Activated T-helper 2 cell treated with anti-CD3 and anti-CD28 coated beads, Interferon-gamma antibody, Interleukin-2, Interleukin-4, amounts not matched to agents 10 μg/mL and 5 μg/mL and 100 μg/mL, durations not matched to agents 14 hours and 24 hours and 36 hours (primary cell): ENCODE measurements around the gene ATG4C. TPM values are rescaled to one million over a fixed set of nuclear protein-coding genes. Genes with fewer than 3 reads are reported as not detected.
"Not testable (repeated sequence)": the region's sequence is repeated elsewhere in the genome, so short reads cannot be mapped to it uniquely, and the experiment has no call there.

Source experiments
- DNase-seq: peaks from one replicate; pipeline ENCODE4 v3.0.0; 2021; ENCODE audit warnings: low spot score
- H3K27ac Mint-ChIP-seq: one replicate; pipeline ENCODE4 v1.8.0; 2021; ENCODE audit warnings: mixed read lengths
- H3K27me3 Mint-ChIP-seq: one replicate; pipeline ENCODE4 v1.8.0; 2021; ENCODE audit warnings: low read depth, mixed read lengths
- H3K36me3 Mint-ChIP-seq: one replicate; pipeline ENCODE4 v1.8.0; 2021; ENCODE audit warnings: low read depth, mixed read lengths
- H3K4me1 Mint-ChIP-seq: one replicate; pipeline ENCODE4 v1.8.0; 2021; ENCODE audit warnings: low read depth, mixed read lengths
- H3K4me3 Mint-ChIP-seq: one replicate; pipeline ENCODE4 v1.8.0; 2021; ENCODE audit warnings: low read depth, mild to moderate bottlenecking, moderate library complexity, mixed read lengths
- H3K9me3 Mint-ChIP-seq: one replicate; pipeline ENCODE4 v1.8.0; 2021; ENCODE audit warnings: mixed read lengths
- intact Hi-C: fragments of 100-400 bp; cut with micrococcal nuclease; formaldehyde crosslinking; loops from one replicate; pipeline ENCODE4 v1.15.1; 2023
- total RNA-seq: library from RNA; stranded (reverse); gene quantifications from 2 replicates; pipeline ENCODE4 v1.2.3, GENCODE V29; 2022

Gene ATG4C
- total RNA-seq, 1 donor from 2014 or later = 10.1 TPM

DNA sequence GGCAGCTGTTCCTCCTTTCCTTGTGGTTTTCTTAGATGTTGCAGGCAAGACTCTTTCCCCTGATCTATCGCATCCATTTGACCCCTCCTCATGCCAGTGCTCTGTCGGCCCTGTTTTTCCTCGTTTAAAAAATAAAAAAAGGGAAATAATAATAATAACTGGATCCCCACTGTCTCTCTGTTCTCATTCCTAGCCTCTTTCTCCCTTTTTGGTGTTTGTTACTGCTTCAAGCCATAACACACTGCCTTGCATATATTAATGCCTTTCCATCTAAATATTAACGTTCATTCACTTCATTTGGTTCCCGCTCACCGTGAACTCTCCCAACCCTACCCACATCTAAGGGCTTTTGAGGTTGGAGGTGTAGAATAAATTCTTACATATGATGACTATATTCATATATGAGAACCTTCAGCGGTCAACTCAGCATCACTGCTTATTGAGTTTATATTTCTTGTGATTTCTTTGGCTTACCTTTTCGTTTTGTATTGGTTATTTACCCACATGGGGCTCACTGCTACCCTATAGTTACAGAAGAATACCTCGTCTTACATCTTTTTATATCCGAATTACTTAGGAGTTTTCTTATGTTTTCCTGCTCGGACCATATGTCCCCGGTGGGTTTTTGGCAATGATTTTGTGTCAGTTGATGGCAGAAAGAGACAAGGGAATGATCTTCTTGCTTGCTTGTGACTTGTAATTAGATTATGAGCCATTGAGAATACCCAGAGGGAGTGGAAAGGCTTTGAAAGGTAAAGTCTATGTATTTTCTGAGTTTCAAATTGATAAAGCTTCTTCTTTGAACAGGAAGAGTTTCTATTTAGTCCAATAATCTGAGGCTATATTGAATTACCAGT lies 805 bp downstream of the ATG4C start:
- intact Hi-C loops = loop anchor here (1.0 to 5.0 kb wide), 4 partner anchors 16 to 1057 kb away; partner anchors contain the start of genes DOCK7 and TM2D1
- H3K4me3 Mint-ChIP-seq = no peak overlapping the region
- DNase-seq = no peak
- no peaks in the 10 kb centered on the region for H3K9me3 Mint-ChIP-seq
- H3K27me3 Mint-ChIP-seq = peaks cover 10% of the 10 kb centered on the region
- no peaks in the 10 kb centered on the region for H3K36me3 Mint-ChIP-seq
- H3K4me1 Mint-ChIP-seq = peaks cover 3% of the 10 kb centered on the region
- H3K27ac Mint-ChIP-seq = no peak overlapping the region

- no peak for DNase-seq
- intact Hi-C loops = no loop called here
- Mint-ChIP-seq H3K36me3 (no peaks in the 10 kb centered on the region), H3K27ac (no peak overlapping the region), H3K9me3 (no peaks in the 10 kb centered on the region), H3K4me1 (peaks cover 3% of the 10 kb centered on the region), H3K27me3 (no peaks in the 10 kb centered on the region), H3K4me3 (no peak overlapping the region)
These were observed 6.8 kb downstream of the ATG4C start for GRCh38 chr1:62790716-62791115.

DNA sequence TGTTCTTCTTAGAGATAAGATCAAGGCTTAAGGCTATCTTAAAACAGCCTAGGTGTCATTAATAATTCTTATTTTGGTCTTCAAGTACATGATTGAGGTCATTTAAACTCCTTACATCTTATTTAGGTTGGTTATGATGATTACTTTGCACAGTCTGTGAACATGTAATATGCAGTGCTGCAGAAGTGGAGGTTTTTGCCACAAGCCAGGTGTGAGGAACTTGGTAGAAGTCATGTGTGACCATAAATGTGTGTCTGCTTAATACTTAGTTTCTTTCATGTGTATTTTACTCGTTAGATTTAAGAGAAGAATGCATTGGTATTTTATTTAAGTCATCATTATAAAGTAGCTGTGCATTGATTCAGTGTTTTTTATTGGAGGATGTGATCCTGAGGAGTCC lies 10.1 kb downstream of the ATG4C start:
- Mint-ChIP-seq H3K27ac (no peak overlapping the region), H3K36me3 (no peaks in the 10 kb centered on the region), H3K9me3 (no peaks in the 10 kb centered on the region), H3K27me3 (no peaks in the 10 kb centered on the region), H3K4me1 (no peaks in the 10 kb centered on the region), H3K4me3 (no peak overlapping the region)
- no peak for DNase-seq
- intact Hi-C loops = no loop called here

- H3K27ac Mint-ChIP-seq = no peak overlapping the region
- DNase-seq = no peak
- H3K27me3 Mint-ChIP-seq = no peaks in the 10 kb centered on the region
- H3K4me3 Mint-ChIP-seq = no peak overlapping the region
- peaks cover 10% of the 10 kb centered on the region for H3K4me1 Mint-ChIP-seq
- intact Hi-C loops = no loop called here
- H3K36me3 Mint-ChIP-seq = no peaks in the 10 kb centered on the region
- no peaks in the 10 kb centered on the region for H3K9me3 Mint-ChIP-seq
These were observed 12.3 kb downstream of the ATG4C start for GRCh38 chr1:62796221-62796620.

DNA sequence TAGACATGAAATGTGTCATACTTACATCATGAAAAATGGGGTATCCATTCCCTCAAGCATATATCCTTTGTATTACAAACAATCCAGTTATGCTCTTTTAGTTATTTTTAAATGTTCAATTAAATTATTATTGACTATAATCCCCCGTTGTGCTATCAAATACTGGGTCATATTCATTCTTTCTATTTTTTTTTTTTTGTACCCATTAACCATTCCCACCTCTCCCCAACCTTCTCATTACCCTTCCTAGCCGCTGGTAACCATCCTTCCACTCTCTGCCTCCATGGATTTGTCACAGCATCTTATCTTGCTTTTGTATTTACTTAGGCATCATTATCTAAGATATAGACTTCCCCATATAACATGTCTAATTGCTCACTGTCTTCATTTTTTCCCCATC lies 15.8 kb downstream of the ATG4C start:
- Mint-ChIP-seq H3K4me1 (peaks cover 10% of the 10 kb centered on the region), H3K36me3 (peaks cover 3% of the 10 kb centered on the region), H3K4me3 (no peak overlapping the region), H3K27ac (no peak overlapping the region), H3K27me3 (no peaks in the 10 kb centered on the region), H3K9me3 (no peaks in the 10 kb centered on the region)
- no peak for DNase-seq
- intact Hi-C loops = loop anchor here (2.0 kb wide), 1 partner anchor 15 kb away; the partner anchor contains the start of gene ATG4C

- Mint-ChIP-seq H3K27ac (no peak overlapping the region), H3K4me3 (no peak overlapping the region), H3K9me3 (no peaks in the 10 kb centered on the region), H3K27me3 (no peaks in the 10 kb centered on the region), H3K36me3 (peaks cover 3% of the 10 kb centered on the region), H3K4me1 (peaks cover 10% of the 10 kb centered on the region)
- DNase-seq = no peak
- intact Hi-C loops = loop anchor here (2.0 kb wide), 1 partner anchor 15 kb away; the partner anchor contains the start of gene ATG4C
These were observed 16.3 kb downstream of the ATG4C start for GRCh38 chr1:62800281-62800680.

DNA sequence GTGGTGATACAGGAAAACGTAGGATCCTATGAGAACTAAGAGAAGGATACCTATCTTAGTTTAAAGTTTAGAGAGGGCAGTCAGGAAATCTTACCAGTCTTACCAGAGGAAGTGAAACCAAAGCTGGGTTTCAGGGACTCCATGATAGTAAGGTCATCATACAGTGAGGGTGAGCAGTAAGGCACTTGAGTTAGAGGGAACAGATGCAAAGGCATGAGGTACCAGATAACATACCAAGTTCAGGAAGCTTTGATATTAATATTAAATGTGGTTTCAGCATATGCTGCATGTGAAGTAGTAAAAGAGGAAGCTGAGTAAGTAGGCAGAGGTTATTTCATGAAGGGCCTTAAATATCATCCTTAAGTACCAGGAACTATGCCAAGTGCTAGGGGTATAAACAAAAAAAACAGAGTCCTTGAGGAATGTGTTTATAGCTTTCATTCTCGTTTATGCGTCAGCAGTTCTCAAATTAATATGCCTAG lies 16.9 kb downstream of the ATG4C start:
- no peak overlapping the region for H3K27ac Mint-ChIP-seq
- H3K27me3 Mint-ChIP-seq = no peaks in the 10 kb centered on the region
- peaks cover 10% of the 10 kb centered on the region for H3K4me1 Mint-ChIP-seq
- intact Hi-C loops = loop anchor here (2.0 kb wide), 1 partner anchor 16 kb away; the partner anchor contains the start of gene ATG4C
- H3K9me3 Mint-ChIP-seq = no peaks in the 10 kb centered on the region
- no peak for DNase-seq
- no peak overlapping the region for H3K4me3 Mint-ChIP-seq
- H3K36me3 Mint-ChIP-seq = peaks cover 3% of the 10 kb centered on the region

DNA sequence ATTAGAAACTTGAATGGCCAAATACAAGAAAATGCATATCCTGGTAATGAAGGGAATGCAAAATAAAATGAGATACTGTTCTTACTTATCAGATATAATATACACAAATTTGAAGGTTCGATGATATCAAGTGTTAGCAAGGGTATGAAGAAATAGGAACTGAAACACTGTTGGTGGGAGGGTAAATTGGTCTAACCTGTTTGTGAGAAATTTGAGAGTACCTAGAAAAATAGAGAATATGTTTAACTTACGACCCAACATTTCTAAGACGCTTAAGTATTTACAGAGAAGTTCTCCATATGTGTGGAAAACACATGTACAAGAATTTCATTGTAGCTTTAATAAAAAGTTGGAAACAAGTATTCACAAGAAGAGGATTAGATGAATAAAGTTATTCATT lies 25.9 kb downstream of the ATG4C start:
- H3K36me3 Mint-ChIP-seq = peaks cover 23% of the 10 kb centered on the region
- H3K4me3 Mint-ChIP-seq = no peak overlapping the region
- H3K9me3 Mint-ChIP-seq = no peaks in the 10 kb centered on the region
- intact Hi-C loops = no loop called here
- H3K4me1 Mint-ChIP-seq = peaks cover 6% of the 10 kb centered on the region
- no peak for DNase-seq
- no peak overlapping the region for H3K27ac Mint-ChIP-seq
- no peaks in the 10 kb centered on the region for H3K27me3 Mint-ChIP-seq

- peaks cover 23% of the 10 kb centered on the region for H3K36me3 Mint-ChIP-seq
- intact Hi-C loops = no loop called here
- DNase-seq = no peak
These were observed 26.7 kb downstream of the ATG4C start for GRCh38 chr1:62810420-62811274.

GRCh38 chr1:62823556-62823955 lies 39.6 kb downstream of the ATG4C start:
- no peak for DNase-seq
- H3K27me3 Mint-ChIP-seq = no peaks in the 10 kb centered on the region
- H3K9me3 Mint-ChIP-seq = peaks cover 11% of the 10 kb centered on the region
- peaks cover 9% of the 10 kb centered on the region for H3K36me3 Mint-ChIP-seq
- no peak overlapping the region for H3K4me3 Mint-ChIP-seq
- intact Hi-C loops = no loop called here
- peaks cover 5% of the 10 kb centered on the region for H3K4me1 Mint-ChIP-seq
- H3K27ac Mint-ChIP-seq = no peak overlapping the region

More at GRCh38 chr1:62810420-62811274, 26.7 kb downstream of the ATG4C start:
- Mint-ChIP-seq H3K9me3 (no peaks in the 10 kb centered on the region), H3K4me3 (no peak overlapping the region), H3K27me3 (no peaks in the 10 kb centered on the region), H3K4me1 (peaks cover 6% of the 10 kb centered on the region), H3K27ac (no peak overlapping the region)

DNA sequence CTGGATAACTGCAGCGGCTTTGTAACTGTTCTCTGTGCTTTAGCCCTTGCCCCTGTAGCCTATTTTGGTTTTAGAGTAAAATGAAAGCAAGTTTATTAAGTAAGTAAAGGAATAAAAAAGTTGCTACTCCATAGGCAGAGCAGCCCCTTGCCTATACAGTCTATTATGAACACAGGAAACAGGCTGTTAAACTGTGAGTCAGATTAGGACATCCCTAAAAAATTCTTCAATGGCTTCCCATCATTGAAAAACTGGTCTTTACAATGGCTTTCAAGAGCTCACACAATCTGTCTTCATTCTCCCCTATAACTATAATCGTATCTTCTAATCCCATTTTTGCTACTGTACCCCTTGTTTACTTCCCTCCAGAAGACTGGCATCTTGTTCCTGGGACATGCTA lies 43.0 kb downstream of the ATG4C start:
- Mint-ChIP-seq H3K9me3 (peaks cover 11% of the 10 kb centered on the region), H3K4me3 (no peak overlapping the region), H3K27ac (no peak overlapping the region), H3K27me3 (no peaks in the 10 kb centered on the region), H3K36me3 (peaks cover 9% of the 10 kb centered on the region), H3K4me1 (peaks cover 5% of the 10 kb centered on the region)
- DNase-seq = no peak
- intact Hi-C loops = no loop called here

- H3K4me1 Mint-ChIP-seq, H3K27ac Mint-ChIP-seq, DNase-seq, H3K27me3 Mint-ChIP-seq, intact Hi-C loops, H3K36me3 Mint-ChIP-seq, H3K4me3 Mint-ChIP-seq: not testable (repeated sequence)
- H3K9me3 Mint-ChIP-seq = peaks cover 11% of the 10 kb centered on the region
These were observed 43.9 kb downstream of the ATG4C start for GRCh38 chr1:62827786-62828185.
